SK-N-SH treated with all-trans-retinoic acid at 6 μM for 48 hours (cell line): ENCODE results near the gene NUMBL.

Source experiments
- ARNTL ChIP-seq: fragments of 450-650 bp; formaldehyde crosslinking; IDR thresholded peaks from 2 replicates; pipeline ENCODE4 v1.5.0; 2020; ENCODE audit warnings: low read depth, mild to moderate bottlenecking, moderate library complexity, borderline replicate concordance
- BACH2 ChIP-seq: fragments of 250-450 bp; sonication (Bioruptor Pico); IDR thresholded peaks from 2 replicates; pipeline ENCODE4 v1.9.0; 2021; ENCODE audit warnings: mild to moderate bottlenecking, borderline replicate concordance
- CREB5 ChIP-seq: fragments of 250-450 bp; sonication (Bioruptor Pico); IDR thresholded peaks from 2 replicates; pipeline ENCODE4 v1.5.1; 2020; ENCODE audit warnings: low read depth, mild to moderate bottlenecking, moderate library complexity
- CSDC2 ChIP-seq: fragments of 250-450 bp; sonication (Bioruptor Pico); IDR thresholded peaks from 2 replicates; pipeline ENCODE4 v1.5.0; 2020; ENCODE audit warnings: mild to moderate bottlenecking, moderate library complexity
- ISL1 ChIP-seq: fragments of 250-450 bp; sonication (Bioruptor Pico); IDR thresholded peaks from 2 replicates; pipeline ENCODE4 v2.1.2; 2022; ENCODE audit warnings: mild to moderate bottlenecking, moderate library complexity
- PPARA ChIP-seq: fragments of 250-450 bp; sonication (Bioruptor Pico); IDR thresholded peaks from 2 replicates; pipeline ENCODE4 v1.5.0; 2020; ENCODE audit warnings: mild to moderate bottlenecking, borderline replicate concordance
- TCF4 ChIP-seq: fragments of 250-450 bp; sonication (Bioruptor Pico); IDR thresholded peaks from 2 replicates; pipeline ENCODE4 v1.8.0; 2021; ENCODE audit warnings: mild to moderate bottlenecking, moderate library complexity, borderline replicate concordance
- ZC3H10 ChIP-seq: fragments of 250-450 bp; sonication (Bioruptor Pico); IDR thresholded peaks from 2 replicates; pipeline ENCODE4 v1.5.1; 2021; ENCODE audit warnings: mild to moderate bottlenecking, moderate library complexity
- ZFP30 ChIP-seq: fragments of 450-650 bp; formaldehyde crosslinking; IDR thresholded peaks from 2 replicates; pipeline ENCODE4 v1.5.0; 2022; ENCODE audit warnings: mild to moderate bottlenecking, moderate library complexity
- ZNF70 ChIP-seq: fragments of 450-650 bp; formaldehyde crosslinking; IDR thresholded peaks from 2 replicates; pipeline ENCODE4 v1.5.0; 2020; ENCODE audit warnings: mild to moderate bottlenecking, moderate library complexity
- ZNF8 ChIP-seq: fragments of 450-650 bp; formaldehyde crosslinking; IDR thresholded peaks from 2 replicates; pipeline ENCODE4 v1.5.0; 2020; ENCODE audit warnings: mild to moderate bottlenecking, moderate library complexity
- TF ChIP-seq, protein P1 (sequence below): fragments of 250-450 bp; sonication (Bioruptor Pico); IDR thresholded peaks from 2 replicates; pipeline ENCODE4 v1.8.0; 2020; ENCODE audit warnings: mild to moderate bottlenecking, moderate library complexity, borderline replicate concordance
- TF ChIP-seq, protein P2 (sequence below): fragments of 250-450 bp; sonication (Bioruptor Pico); IDR thresholded peaks from 2 replicates; pipeline ENCODE4 v1.5.1; 2021; ENCODE audit warnings: mild to moderate bottlenecking, moderate library complexity
- TF ChIP-seq, protein P3 (sequence below): fragments of 250-450 bp; sonication (Bioruptor Pico); IDR thresholded peaks from 2 replicates; pipeline ENCODE4 v1.5.0; 2020; ENCODE audit warnings: mild to moderate bottlenecking, moderate library complexity

DNA sequence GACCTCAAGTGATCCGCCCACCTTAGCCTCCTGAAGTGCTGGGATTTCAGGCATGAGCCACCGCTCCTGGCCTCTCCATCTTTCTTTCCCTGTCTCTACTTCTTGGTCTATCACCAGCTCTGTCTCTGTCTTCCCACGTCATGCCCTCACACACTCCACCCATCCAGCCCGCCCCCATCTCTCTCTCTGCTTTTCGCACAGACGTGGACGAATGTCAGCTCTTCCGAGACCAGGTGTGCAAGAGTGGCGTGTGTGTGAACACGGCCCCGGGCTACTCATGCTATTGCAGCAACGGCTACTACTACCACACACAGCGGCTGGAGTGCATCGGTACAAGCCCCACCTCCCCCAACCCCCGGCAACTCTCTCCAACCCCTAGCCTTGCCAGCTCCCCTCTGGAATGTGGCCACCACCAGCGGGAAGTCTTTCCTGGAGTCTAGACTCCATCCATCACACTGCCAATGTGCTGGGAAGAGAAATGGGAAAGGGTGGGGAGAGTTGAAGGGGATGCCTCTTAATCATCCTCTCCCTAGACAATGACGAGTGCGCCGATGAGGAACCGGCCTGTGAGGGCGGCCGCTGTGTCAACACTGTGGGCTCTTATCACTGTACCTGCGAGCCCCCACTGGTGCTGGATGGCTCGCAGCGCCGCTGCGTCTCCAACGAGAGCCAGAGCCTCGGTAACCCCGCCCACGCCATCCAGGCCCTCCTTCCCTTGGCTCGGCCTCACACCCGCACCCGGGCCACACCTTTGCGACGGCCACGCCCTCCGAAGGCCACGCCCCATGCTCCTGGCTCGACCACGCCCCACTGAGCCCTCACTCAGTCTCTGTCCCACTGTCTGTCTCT lies 66.8 kb downstream of the NUMBL start:
- TF ChIP-seq ZFP30 (CRISPR knock-in tag) (no peak), TCF4 (CRISPR knock-in tag) (no peak), ZC3H10 (CRISPR knock-in tag) (no peak), ARNTL (CRISPR knock-in tag) (no peak), BACH2 (CRISPR knock-in tag) (no peak), CREB5 (CRISPR knock-in tag) (no peak), PPARA (CRISPR knock-in tag) (no peak), ISL1 (CRISPR knock-in tag) (no peak), CSDC2 (no peak), ZNF70 (no peak), ZNF8 (CRISPR knock-in tag) (no peak)
- TF ChIP-seq, protein P1, sequence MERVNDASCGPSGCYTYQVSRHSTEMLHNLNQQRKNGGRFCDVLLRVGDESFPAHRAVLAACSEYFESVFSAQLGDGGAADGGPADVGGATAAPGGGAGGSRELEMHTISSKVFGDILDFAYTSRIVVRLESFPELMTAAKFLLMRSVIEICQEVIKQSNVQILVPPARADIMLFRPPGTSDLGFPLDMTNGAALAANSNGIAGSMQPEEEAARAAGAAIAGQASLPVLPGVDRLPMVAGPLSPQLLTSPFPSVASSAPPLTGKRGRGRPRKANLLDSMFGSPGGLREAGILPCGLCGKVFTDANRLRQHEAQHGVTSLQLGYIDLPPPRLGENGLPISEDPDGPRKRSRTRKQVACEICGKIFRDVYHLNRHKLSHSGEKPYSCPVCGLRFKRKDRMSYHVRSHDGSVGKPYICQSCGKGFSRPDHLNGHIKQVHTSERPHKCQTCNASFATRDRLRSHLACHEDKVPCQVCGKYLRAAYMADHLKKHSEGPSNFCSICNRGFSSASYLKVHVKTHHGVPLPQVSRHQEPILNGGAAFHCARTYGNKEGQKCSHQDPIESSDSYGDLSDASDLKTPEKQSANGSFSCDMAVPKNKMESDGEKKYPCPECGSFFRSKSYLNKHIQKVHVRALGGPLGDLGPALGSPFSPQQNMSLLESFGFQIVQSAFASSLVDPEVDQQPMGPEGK (CRISPR knock-in tag), result no peak
- TF ChIP-seq, protein P2, sequence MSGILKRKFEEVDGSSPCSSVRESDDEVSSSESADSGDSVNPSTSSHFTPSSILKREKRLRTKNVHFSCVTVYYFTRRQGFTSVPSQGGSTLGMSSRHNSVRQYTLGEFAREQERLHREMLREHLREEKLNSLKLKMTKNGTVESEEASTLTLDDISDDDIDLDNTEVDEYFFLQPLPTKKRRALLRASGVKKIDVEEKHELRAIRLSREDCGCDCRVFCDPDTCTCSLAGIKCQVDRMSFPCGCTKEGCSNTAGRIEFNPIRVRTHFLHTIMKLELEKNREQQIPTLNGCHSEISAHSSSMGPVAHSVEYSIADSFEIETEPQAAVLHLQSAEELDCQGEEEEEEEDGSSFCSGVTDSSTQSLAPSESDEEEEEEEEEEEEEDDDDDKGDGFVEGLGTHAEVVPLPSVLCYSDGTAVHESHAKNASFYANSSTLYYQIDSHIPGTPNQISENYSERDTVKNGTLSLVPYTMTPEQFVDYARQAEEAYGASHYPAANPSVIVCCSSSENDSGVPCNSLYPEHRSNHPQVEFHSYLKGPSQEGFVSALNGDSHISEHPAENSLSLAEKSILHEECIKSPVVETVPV (CRISPR knock-in tag), result no peak
- TF ChIP-seq, protein P3, sequence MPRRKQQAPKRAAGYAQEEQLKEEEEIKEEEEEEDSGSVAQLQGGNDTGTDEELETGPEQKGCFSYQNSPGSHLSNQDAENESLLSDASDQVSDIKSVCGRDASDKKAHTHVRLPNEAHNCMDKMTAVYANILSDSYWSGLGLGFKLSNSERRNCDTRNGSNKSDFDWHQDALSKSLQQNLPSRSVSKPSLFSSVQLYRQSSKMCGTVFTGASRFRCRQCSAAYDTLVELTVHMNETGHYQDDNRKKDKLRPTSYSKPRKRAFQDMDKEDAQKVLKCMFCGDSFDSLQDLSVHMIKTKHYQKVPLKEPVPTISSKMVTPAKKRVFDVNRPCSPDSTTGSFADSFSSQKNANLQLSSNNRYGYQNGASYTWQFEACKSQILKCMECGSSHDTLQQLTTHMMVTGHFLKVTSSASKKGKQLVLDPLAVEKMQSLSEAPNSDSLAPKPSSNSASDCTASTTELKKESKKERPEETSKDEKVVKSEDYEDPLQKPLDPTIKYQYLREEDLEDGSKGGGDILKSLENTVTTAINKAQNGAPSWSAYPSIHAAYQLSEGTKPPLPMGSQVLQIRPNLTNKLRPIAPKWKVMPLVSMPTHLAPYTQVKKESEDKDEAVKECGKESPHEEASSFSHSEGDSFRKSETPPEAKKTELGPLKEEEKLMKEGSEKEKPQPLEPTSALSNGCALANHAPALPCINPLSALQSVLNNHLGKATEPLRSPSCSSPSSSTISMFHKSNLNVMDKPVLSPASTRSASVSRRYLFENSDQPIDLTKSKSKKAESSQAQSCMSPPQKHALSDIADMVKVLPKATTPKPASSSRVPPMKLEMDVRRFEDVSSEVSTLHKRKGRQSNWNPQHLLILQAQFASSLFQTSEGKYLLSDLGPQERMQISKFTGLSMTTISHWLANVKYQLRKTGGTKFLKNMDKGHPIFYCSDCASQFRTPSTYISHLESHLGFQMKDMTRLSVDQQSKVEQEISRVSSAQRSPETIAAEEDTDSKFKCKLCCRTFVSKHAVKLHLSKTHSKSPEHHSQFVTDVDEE (CRISPR knock-in tag), result no peak
